ENCODE data around the gene KIF25.
A peak's percentile ranks its signal among the peaks of the same experiment; 100 is the strongest.
"Not testable (repeated sequence)": the region's sequence is repeated elsewhere in the genome, so short reads cannot be mapped to it uniquely, and the experiment has no call there.

KIF25 gene

DNA sequence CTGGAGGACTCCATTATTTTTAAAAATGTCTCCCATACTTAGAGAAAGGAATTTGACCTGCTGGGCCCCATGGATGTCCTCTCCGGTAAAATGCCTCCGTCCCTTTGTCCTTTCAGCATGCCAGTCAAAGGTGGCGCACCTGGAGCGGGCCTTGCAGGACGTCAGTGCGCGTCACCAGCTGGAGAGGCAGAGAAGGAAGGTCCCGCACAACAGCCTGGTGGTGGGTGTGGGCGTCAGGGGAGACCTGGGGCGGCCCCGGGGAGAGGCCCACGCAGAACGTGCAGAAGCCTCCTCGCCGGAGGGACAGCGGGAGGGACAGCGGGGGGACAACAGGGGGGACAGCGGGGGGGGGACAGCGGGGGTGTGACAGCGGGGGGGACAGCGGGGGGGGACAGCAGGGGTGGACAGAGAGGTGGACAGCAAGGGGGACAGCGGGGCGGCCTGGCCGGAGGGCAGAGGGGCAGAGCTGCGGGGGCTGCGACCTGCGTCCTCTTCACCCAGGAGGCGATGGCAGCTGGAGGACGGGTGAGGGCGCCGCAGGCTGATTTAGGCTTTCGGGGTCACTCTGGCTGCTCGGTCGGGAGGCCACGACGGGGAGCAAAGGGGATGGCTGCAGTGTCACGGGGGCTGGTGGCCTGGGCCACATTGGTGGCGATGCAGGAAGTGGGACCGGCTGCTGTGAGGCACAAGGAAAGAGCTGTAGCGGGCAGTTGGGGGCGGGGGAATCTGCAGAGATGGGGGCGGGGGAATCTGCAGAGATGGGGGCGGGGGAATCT lies 859 bp upstream of the KIF25 start:
- DNase-seq, result peak in 2 of 3 donors; percentile 39

DNA sequence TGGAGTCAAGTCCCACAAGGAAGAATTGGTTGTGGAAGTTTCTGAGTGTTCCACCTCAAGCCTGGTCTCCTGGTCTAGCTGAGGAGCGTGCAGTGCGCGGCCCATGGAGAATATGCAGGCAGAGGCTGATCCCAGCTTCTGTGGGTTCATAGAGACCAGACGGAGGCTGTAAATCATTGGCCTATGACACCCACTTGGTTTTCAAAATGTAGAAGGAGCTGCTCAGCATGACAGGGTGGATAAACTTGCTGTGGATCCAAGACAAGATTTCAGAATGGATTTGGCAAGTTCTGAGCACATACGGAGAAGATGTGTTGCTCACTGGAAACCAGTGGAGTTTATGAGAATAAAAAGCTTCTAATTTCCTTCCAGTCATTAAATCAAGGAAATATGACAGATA lies 744 bp downstream of the KIF25 start:
- peak in 1 of 3 donors; percentile 14 for DNase-seq

DNA sequence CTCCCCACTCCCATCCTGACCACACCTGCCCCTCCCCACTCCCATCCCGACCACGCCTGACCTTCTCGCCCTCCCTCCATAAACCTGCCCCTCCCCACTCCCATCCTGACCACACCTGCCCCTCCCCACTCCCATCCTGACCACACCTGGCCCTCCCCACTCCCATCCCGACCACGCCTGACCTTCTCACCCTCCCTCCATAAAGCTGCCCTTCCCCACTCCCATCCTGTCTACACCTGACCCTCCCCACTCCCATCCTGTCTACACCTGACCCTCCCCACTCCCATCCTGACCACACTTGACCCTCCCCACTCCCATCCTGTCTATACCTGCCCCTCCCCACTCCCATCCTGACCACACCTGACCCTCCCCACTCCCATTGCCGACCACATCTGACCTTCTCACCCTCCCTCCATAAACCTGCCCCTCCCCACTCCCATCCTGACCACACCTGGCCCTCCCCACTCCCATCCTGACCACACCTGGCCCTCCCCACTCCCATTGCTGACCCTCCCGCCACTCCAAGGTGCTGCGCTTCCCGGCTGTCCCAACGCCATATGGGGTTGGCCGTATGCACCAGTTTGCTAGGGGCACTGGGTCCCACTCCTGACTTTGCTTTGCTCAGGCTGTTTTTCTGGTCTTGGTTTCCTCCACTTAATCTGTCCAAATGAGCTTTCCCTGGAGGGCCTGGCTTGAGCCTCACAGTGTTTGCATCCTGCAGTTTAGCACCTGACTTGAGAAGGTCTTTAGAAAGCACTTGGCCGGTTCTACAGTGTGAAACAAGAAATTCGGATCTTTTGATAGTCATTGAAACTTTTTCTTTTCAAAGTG lies 2.9 kb downstream of the KIF25 start:
- no peak for DNase-seq

DNA sequence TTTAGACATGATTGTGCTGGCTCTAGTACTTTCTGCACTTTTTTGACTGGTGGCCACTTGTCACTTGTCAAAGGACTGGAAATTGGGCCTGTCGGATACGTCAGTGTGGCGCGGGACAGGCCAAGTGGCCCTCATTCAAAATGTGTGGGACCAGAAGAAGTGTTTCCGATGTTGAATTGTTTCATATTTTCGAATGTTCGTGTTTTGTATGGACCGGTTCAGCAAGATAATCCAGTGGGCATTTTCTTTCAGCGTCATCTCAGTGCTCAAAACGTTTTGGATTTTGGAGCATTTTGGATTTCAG lies 3.5 kb downstream of the KIF25 start:
- peak in 1 of 3 donors; percentile 8 for DNase-seq

DNA sequence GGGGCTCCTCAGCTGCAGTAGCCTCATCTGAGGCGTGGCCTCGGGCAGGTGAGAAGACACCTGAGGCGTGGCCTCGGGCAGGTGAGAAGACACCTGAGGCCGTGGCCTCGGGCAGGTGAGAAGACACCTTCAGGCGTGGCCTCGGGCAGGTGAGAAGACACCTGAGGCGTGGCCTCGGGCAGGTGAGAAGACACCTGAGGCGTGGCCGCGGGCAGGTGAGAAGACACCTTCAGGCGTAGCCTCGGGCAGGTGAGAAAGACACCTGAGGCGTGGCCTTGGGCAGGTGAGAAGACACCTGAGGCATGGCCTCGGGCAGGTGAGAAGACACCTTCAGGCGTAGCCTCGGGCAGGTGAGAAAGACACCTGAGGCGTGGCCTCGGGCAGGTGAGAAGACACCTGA lies 4.0 kb downstream of the KIF25 start:
- not testable (repeated sequence) for DNase-seq

DNA sequence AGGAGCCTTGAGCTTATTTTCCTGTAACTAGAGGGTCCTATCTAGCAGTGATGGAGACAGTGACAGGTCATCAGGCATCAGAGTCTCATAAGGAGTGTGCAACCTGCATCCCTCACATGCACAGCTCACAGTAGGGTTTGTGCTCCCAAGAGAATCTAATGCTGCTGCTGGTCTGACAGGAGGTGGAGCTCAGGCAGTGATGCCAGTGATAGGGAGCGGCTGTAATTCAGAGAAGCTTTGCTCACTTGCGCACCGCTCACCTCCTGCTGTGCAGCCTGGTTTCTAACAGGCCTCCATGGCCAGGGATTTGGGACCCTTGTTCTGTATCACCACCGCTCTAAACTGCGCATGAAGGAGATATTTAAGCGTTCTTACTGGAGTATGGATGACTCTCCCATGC lies 5.3 kb downstream of the KIF25 start:
- no peak for DNase-seq

DNA sequence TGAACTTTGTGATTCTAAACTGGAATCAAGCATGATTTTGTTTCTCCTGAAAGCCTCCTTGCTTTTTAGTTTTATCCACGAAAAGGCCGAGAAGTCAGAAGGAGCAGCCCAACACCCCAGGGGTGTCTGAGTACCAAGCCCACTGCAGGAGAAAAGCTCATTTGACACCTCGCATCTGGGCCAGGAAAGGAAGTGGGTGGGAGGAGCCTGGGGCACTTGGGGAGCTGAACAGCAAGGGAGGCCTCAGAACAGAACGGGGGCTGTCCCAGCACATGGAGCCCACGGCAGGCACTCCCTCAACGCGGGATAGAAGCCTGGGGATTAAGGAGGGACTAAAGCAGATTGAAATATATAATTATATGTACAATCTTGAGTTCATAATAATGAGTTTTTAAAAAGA lies 6.6 kb downstream of the KIF25 start:
- DNase-seq, result no peak

DNA sequence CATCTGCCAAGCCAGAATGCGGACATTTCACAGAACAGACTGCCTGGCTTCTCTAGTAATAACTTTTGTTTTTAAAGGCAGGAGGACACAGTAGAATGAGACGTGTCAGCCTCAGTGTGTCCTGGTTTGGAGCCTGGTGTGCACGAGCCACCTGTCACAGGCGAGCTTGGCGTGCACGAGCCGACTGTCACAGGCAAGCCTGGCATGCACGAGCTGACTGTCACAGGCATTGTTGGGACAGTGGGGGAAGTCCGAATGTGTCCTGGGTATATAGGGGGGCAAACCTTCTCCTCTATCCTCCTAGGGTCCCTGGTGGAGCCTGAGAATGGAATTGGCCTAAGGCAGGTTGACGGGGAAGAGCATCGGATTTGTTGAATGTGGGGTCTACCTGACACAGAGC lies 7.5 kb downstream of the KIF25 start:
- DNase-seq, result no peak

DNA sequence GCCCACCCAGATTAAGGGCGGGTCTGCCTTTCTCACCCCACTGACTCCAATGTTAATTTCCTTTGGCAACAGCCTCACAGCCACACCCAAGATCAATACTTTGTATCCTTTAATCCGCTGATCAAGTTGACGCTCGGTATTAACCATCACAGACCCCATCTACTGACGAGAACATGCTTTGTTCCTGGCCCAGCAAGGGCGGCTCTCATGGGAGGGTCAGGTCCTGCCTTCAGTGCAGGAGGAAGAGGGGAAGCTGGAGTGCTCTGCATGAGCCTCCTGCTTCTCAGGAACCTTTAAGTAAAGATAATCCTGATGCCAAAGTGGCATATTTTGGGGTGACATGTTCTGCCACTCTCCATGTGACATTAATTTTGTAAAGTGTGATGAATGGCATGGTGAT lies 8.3 kb downstream of the KIF25 start:
- DNase-seq, result no peak

DNA sequence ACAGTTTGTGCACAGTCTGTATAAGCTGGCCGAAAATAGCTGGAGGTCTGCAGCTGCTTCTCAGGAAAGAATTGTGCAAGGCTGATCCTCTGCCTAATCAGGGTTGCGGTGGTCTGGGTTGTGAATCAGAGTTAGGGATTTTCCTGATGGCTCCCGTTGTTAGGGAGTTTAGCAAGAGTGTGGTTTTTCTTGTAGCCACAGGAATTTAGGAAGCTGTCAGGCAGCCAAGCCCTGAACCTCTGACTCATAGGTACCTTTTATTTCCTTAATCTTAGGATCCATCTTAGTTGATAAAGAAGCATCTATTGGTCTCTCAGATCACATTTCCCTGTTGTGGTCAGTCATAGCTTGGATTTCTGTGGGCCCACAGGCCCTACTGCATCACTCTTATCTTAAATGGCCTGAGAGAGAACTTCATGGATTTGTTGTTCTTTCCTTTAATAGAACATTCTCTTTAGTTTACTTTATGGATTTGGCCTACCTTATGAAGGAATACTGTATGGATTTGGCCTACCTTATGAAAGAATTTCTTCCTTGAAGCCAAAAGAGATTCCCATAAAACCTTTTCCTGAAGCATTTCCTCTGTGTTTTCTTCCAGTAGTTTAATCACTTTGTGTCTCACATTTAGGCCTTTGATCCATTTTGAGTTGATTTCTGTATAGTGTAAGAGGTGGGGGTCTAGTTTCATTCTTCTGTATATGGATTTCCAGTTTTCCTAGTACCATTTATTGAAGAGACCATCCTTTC lies 10.3 kb downstream of the KIF25 start:
- peak; percentile 81 to 90 (median 89) for DNase-seq

DNA sequence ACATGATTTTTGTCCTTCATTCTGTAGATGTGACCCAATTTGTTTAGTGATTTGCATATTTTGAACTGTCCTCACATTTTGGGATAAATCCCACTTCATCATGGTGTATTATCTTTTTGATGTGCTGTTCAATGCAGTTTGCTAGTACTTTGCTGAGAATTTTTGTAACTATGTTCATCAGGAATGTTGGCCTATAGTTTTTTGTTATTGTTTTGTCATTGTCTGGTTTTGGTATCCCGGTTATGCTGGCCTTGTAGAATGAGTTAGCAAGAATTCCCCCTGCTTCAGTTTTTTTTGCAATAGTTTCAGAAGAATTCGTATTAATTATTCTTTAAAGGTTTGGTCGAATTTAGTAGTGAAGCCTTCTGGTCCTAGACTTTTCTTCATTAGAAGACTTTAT lies 11.9 kb downstream of the KIF25 start:
- DNase-seq, result no peak

DNA sequence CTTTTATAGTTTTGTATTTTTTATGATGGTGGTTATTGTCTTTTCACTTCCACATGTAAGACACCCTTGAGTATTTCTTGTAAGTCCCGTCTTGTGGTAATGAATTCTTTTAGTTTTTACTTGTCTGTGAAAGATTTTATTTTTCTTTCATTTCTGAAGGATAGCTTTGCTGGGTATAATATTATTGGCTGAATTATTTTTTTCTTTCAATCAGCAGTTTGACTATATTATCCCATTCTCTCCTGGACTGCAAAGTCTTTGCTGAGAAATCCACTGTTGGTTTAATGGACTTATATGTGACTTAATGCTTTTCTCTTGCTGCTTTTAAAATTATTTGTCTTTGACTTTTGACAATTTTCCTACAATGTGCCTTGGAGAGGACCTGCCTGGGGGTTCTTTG lies 13.8 kb downstream of the KIF25 start:
- DNase-seq, result no peak

DNA sequence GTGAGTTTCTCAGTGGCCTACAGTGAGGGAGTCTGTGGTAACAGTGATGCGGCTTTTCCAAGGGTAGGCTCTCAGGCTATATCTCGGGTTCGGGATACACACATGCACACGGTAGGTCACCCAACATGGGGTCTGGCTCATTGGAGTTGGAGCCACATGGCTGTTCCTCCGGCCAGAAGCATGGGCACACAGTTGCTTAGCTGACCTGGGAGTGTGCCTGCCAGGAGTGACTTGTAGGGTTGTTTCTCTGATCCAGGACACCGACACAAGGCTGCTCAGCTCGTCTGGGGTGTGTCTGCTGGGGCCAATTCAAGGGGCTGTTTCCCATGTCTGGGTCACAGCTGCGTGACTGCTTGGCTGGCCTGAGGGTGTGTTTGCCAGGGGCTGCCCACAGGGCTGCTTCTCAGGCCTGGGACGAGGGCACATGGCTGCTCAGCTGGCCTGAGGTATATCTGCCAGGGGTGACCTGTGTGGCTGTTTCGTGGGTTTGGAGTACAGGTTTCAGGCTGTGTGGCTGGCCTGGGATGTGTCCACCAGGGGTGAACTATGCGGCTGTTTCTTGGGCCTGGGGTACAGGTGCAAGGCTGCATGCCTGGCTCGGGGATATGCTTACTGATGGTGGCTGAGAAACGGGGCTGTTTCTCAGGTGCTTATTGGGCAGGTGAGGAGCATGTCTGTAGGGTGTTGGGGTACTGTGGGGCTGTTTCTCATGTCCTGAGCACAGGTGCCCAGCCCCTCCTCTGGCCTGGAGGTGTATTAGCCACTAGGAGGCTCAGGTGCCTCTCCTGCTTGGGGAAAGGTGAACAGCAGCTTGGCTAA lies 15.2 kb downstream of the KIF25 start:
- no peak for DNase-seq

DNA sequence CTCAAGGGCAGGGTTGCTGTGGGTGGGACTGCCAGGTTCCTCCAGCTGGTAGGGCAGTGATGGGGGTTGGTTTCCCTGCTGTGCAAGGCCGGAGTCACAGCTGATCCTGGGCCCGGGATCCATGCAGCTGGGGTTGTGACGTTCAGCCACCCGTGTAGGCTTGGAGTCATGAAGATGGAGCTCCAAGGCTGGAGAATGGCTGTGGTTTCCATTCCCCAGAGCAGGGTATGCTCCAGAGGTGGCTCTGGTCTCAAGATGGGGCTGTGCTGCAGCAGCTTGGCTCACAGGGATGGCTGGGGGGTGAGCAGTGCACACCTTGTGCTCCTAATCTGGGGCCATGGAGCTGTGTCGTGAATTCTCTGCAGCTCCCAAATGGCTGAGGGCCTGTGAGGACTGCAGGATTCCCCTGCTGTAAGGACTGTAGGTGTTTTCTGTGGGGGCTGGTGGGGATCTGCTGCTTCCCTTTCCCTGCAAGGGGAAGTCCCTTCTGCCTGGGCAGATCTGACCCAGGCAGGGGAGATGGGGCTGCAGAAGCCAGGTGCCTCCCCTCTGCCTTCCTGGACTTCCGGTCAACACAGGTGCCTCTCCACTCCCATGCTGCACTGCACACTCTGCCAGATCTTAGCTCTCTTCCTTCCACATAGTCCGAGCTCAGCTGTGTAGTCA lies 15.9 kb downstream of the KIF25 start:
- DNase-seq, result no peak

DNA sequence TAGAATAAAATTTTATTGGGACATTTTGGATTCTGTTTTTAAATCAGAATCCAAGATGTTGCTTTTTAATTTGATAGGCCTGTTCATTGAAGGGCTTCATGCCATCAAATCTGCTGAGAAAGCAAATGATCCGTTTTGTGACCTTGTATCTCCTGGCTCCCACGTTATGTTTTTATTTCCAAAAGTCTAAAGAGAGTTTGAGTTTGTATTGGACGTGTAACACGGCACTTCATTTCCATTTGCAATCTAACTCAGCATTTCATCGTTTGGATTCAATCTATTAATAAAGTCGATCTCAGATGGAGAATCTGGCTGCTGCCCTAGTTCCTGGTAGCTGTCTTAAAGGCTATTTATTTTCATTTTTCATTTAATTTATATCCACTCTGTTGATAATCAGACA lies 17.0 kb downstream of the KIF25 start:
- DNase-seq, result no peak

DNA sequence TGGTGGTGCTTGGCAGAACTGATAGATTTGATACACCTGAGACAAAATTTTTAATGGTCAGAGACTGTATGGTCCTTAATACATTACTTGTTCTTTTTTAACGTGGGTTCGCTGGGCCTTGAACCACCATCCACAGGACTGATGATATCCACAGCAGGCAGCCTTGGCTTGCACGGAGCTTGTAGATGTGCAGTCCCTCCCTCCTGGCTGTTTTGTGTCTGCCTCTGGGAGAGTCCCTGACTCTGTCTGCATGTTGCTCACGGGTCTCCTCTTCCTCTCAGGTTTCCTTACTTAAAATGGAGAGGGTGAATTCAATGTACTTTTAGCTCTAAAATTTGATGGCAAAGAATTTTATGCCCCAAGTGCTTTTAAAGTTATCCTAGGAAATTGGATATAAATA lies 17.5 kb downstream of the KIF25 start:
- DNase-seq, result no peak

DNA sequence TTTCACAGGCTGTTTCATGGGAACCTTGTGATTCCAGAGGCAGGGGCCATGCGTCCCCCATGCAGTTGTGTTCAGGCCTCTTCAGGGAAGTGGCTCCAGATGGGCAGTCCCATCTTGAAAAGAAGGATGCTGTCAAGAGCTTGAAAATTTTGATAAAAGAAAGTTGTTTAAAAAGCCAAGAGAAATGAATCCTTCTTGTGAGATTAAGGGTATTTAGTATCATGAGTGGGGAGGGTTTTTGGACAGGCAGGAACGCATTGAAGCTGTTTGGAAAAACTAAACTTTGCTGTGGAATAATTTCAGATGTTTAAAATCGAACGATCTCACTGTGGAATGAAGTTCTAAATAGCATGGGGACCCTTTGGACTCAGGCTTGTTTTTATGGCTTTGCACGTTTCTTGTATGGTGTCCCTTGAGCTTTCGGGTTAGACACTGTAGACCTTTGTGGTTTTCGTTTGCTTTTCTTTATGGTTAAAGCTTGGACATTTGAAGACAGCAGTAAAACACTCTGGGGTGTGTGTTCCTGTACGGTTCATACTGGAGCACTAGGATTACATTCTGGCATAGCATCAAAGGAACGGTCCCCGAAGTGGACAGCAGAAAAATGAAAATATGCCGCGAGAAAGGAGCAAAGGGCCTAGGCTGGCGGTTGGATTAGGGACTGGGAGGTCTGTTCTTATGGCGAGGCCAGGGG lies 18.2 kb downstream of the KIF25 start:
- DNase-seq, result no peak

DNA sequence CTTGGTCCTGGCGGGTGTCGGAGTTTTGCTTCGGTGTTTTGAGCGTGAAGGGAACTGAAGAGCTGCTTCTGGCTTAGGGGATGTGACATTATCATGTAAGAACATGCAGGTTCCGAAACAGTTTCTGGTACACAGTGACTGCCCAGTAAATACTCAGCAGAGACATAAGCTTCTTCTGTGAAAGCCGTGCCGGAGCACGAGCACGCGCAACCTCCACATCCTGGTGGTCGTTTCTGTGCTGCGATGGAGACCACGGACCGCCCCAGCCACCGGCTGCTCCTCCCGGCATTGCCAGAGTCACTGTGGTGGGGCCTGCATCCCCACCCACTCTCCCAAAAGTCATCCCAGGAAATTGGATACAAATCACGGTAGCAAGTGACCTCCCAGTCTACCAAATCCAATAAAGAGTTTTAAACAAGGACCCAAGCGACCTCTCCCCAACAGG lies 18.7 kb downstream of the KIF25 start:
- DNase-seq, result no peak

DNA sequence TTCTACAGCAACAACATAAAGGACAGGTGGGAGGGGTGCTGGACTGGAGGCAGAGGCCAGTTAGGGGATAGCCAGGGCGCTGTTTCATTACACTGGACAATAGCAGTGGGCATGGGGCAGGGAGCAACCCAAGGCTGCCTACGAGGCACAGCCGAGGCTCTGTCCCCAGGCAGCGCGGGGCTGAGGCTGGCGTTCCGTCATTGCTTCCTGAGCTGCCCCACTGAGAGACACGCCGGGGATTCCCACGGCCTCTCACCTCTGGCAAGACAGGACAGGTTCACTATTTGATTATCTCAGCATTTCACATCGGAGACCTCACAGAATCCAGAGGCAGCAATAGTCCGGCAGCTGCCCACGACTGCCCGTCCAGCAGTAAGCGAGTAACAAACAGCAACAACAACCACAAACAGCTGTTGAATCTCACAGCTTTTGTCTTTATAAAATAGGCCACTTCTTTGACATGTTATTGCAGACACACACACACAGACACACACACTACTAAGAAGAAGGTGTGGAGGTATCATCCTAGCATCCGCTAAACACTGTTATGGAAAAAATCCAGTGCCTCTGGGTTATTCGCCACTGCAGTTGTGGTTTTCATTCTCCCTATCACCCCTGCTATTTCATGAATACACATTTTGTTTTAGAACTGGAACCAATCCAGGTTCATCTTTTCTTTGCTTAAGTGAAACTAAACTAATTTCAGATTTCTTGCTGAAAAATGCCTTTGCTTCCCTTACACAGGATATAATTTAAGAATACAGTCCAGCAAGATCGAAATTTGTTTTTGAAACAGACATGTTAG lies 19.5 kb downstream of the KIF25 start:
- DNase-seq, result no peak

DNA sequence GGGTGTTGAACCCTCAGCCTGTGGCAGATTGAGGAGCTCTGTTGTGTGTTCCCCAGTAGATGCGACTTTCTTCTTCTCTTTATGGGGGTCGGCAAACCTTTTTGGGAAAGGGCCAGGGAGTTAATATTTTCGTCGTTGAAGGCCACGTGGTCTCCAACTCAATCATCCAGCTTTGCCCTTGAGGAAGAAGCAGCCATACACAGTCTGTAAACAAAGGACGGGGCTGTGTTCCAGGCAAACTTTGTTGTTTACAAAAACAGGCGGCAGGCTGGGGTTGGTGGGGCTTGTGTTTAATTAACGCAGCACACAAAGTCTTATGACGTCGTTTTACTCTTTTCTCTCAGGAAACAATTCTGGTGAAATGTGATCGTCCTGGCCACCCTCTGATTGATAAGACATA lies 20.2 kb downstream of the KIF25 start:
- DNase-seq, result no peak

DNA sequence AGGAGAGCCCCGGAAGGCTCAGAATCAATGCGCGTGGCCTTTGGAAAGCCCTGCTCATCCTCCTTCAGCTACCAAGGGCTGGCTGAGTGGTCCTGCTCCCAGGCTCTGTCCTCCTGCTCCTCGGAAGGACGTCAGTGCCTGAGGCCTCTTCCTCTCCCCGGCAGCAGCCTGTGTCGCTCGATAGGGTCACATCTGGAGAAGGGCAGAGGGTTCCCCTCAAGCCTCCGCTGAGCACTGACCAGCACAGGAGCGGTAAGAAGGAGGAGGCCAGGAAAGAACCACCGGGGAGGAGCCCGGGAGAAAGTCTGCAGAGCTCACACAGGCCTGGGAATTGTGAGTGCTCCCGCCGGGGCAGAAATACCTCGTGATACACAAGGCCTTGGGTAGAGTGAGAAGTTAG lies 21.2 kb downstream of the KIF25 start:
- DNase-seq, result no peak

All from suppressor macrophage treated with lipopolysaccharide for 1 hour (primary cell).